ENCODE data around the gene GPR107.

The GPR107 gene

GRCh38 chr9:130171226-130172148 lies 117.8 kb downstream of the GPR107 start:
- TF ChIP-seq CTCF (conservative IDR thresholded peaks at IDR 0.05; ENCODE audit: low read depth, low read length) = no peak
- DNase-seq (ENCODE audit: low read depth) = no peak

GRCh38 chr9:130172161-130172857 lies 118.6 kb downstream of the GPR107 start, which contains the start of gene NCS1:
Gene NCS1 (plus strand): TSS chr9:130172404. CDS start chr9:130172664, 260 bp downstream.
- DNase-seq (ENCODE audit: low read depth) = no peak
- no peak for TF ChIP-seq CTCF (conservative IDR thresholded peaks at IDR 0.05; ENCODE audit: low read depth, low read length)
- H3K4me3 ChIP-seq (ENCODE audit: low read length) = peak within 1 kb of the TSS; percentile 88

More at GRCh38 chr9:130171226-130172148, 117.8 kb downstream of the GPR107 start:
- H3K4me3 ChIP-seq (ENCODE audit: low read length) = peak overlapping the region; percentile 43

GRCh38 chr9:130172858-130173665 lies 119.4 kb downstream of the GPR107 start:
- TF ChIP-seq CTCF (conservative IDR thresholded peaks at IDR 0.05; ENCODE audit: low read depth, low read length) = no peak
- no peak for DNase-seq (ENCODE audit: low read depth)
- H3K4me3 ChIP-seq (ENCODE audit: low read length) = peak overlapping the region; percentile 88

- TF ChIP-seq CTCF (conservative IDR thresholded peaks at IDR 0.05; ENCODE audit: low read depth, low read length) = no peak
- DNase-seq (ENCODE audit: low read depth) = no peak
- peak overlapping the region; percentile 88 for H3K4me3 ChIP-seq (ENCODE audit: low read length)
These were observed 119.9 kb downstream of the GPR107 start for GRCh38 chr9:130173666-130173983.

- DNase-seq (ENCODE audit: low read depth) = no peak
- H3K4me3 ChIP-seq (ENCODE audit: low read length) = peak overlapping the region; percentile 88
- no peak for TF ChIP-seq CTCF (conservative IDR thresholded peaks at IDR 0.05; ENCODE audit: low read depth, low read length)
These were observed 120.3 kb downstream of the GPR107 start for GRCh38 chr9:130174025-130174424.

GRCh38 chr9:130174920-130175321 lies 121.2 kb downstream of the GPR107 start:
- no peak for DNase-seq (ENCODE audit: low read depth)
- TF ChIP-seq CTCF (conservative IDR thresholded peaks at IDR 0.05; ENCODE audit: low read depth, low read length) = no peak
- H3K4me3 ChIP-seq (ENCODE audit: low read length) = no peak overlapping the region

Measured in retinal pigment epithelial cell (primary cell).